ENCODE results near the gene BSN.
A peak's percentile ranks its signal among the peaks of the same experiment; 100 is the strongest.

Gene BSN

DNA sequence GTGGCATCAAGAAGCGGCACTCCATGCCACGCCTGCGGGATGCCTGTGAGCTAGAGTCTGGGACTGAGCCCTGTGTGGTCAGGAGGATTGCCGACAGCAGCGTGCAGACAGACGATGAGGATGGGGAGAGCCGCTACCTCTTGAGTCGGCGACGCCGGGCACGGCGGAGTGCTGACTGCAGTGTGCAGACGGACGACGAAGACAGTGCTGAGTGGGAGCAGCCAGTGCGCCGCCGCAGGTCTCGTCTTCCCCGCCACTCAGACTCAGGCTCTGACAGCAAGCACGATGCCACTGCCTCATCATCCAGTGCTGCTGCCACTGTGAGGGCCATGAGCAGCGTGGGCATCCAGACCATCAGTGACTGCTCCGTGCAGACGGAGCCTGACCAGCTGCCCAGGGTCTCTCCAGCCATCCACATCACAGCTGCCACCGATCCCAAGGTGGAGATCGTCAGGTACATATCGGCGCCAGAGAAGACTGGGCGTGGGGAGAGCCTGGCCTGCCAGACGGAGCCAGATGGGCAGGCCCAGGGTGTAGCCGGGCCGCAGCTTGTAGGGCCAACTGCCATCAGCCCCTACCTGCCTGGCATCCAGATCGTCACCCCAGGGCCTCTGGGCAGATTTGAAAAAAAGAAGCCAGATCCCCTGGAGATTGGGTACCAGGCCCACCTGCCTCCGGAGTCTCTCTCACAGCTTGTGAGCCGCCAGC is 103.1 kb downstream of the BSN start:
- DNase-seq, result no peak

DNA sequence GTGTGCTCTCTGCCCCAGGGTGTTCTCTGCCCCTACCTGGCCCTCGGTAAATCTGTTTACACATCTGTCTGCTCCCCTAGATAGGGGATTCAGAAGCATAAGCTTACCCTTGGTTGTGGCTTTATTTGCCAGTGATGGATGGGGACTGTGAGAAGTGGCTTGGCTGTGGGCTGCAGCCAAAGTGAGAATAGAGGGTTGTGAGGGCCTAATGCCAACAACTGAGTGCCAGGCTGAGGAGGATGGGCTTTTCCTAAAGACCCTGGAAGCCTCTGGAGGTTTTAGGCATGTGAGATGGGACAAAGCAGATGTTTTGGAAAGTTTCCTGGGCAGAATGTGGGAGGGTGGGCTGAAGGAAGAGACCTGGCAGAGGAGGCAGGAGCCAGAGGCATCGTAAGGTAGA is 104.4 kb downstream of the BSN start:
- no peak for DNase-seq

- no peak for DNase-seq
Observed at GRCh38 chr3:49659756-49660155, 105.5 kb downstream of the BSN start.

DNA sequence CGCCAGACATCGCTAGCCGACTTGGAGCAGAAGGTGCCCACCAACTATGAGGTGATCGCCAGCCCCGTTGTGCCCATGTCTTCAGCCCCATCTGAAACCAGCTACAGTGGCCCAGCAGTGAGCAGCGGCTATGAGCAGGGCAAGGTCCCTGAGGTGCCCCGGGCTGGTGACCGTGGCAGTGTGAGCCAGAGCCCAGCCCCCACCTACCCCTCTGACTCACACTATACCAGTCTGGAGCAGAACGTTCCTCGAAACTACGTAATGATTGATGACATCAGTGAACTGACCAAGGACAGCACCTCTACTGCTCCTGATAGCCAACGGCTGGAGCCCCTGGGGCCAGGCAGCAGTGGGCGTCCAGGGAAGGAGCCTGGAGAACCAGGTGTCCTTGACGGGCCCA is 107.0 kb downstream of the BSN start:
- DNase-seq, result no peak

DNA sequence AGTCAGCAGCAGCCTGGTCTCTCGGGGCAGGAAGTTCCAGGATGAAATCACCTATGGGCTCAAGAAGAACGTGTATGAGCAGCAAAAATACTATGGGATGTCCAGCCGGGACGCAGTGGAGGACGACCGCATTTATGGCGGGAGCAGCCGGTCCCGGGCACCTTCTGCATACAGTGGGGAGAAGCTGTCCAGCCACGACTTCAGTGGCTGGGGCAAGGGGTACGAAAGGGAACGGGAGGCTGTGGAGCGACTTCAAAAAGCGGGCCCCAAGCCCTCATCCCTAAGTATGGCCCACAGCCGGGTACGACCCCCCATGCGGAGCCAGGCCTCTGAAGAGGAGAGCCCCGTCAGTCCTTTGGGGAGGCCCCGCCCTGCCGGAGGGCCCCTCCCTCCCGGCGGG is 107.7 kb downstream of the BSN start:
- no peak for DNase-seq

- DNase-seq, result no peak
Observed at GRCh38 chr3:49662720-49663413, 108.6 kb downstream of the BSN start.

- DNase-seq, result no peak
Observed at GRCh38 chr3:49663831-49664230, 109.6 kb downstream of the BSN start.

DNA sequence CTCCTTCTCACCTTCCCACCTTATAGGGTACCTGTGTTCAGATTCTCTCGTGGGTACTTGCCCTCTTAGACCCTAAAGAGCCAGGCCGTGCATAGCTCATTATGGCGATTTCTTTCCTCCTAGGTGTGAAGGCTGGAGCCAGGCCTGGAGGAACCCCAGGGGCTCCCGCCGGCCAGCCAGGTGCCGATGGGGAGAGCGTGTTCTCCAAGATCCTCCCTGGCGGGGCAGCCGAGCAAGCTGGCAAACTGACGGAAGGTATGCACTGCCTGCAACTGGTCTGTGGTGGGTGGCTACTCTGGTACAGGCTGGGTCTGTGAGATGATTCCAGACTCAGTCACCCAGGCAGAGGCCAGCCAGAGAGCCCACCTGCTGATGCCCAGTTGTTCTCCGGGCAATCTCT is 110.0 kb downstream of the BSN start:
- DNase-seq, result no peak

DNA sequence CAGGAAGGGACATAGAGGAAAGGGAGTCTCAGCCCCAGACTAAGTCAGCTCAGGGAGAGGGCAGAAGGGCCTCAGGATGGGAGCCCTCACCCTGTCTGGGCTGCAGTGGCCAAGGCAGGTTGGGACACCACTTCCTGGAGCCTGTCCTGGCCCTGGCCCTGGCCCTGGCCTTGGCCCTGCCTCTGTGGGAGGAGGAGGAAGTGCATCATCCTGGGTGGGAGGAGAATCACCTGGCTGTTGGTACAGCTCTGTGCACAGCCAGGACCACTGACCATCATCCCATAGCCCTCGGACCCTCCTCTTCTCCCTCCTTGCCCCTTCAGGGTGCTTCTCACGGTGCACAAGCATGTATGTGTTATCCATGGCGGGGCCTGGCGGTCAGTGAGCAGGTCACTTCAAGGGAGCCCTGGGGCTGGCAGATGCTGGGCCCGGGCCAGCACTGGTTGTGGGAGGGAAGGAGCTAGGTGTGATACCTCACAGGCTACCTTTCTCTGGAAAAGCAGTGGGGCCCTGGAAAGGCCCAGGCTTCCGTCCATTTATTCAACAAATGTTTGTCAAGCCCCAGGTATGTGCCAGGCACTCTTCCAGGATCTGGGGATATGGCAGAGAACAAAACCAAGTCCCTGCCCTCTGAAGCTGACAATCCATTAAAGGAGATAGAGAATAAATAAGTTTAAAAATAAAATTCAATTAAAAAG is 111.7 kb downstream of the BSN start:
- no peak for DNase-seq

DNA sequence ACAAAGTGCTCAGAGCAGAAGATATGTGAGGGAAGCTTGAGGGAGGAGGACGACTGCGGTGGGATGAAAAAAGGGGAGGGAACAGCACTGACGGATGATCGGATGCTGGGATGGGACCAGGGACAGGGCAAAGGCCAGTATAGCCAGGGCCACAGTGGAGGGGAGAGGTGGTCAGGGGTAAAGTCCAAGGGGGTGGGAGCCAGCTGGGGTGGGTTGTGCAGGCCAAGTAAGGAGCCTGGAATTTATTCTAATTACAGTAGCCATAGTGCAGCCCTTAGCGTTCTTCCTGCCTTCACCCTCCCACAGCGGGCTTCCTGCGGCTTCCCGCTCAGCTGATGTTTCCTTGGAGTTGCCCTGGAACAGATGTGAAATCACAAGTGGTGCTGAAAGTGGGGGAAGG is 112.3 kb downstream of the BSN start:
- no peak for DNase-seq

DNA sequence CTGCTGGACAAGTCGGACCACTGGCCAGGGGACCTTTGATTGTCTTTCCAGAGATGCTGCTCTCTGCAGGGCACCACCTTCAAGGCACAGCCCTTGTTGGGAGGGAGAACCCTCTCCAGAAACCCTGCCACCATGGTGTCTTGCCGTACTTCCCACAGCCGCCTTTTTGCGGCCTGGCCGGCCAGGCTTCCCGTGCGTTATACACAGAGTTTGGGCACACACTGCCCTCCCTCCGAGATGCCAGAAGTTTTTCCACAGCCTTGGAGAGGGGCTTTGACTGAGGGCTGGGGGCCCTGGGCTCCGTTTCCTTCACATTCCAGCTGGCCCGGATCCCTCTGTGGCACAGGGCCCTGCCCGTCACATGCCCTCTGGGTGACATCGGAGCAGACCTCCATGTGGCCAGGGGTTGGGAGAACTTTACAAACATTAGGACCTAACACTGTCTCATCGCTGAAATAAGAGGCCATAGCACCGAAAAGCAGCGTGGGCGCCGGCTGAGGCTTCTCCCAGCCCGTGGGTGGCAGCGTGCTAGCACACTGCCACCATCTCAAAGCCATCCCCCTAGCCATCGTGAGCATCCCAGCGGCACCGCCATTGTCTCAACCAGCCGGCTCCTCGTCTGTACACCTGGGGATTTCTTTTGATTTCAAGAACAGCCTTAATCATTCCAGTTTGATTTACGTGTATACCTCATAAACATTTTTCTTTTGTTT is 113.6 kb downstream of the BSN start:
- no peak for DNase-seq

GRCh38 chr3:49668414-49668797 is 114.1 kb downstream of the BSN start:
- no peak for DNase-seq

DNA sequence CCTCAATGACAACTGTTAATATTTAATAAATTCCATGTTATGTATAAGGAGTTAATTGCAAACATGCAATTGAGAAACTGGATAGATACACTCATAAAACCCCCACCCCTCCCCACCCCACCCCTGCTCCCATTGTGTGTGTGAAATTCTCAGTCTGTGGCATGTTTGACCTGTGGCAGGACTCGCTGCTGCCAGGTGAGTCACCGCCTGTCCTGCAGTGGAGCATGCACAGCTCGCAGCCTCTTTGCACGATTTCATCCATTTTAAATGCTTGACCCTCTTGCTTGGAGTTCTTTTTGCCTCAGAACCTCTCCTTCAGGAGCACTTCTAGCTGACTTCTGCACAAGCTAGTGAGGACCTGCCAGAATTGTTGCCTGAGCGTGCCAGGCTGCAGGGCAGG is 114.6 kb downstream of the BSN start:
- DNase-seq, result no peak

DNA sequence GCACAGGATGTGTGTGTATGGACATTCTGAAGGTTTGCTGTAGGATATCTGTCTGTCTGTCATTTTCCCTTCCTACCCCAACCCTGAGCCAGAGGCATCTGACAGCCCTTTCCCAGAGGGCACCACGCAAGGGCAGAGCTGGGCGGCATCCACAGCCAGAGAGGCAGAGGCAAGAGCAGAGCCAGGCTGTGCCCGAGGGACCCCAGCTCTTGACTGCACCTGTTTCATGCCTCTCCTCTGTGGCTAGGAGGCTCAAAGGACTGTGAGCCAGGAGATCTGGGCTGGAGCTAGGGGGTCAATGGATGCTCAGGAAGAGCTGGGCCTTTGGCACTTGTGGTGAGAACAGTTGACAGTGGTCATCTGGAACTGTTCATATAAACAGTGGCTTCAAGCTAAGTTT is 115.1 kb downstream of the BSN start:
- no peak for DNase-seq

GRCh38 chr3:49670940-49671290 is 116.6 kb downstream of the BSN start:
- no peak for DNase-seq

GRCh38 chr3:49671291-49672288 is 117.3 kb downstream of the BSN start:
- peak; percentile 36 to 72 (median 56) for DNase-seq

- DNase-seq, result no peak
Observed at GRCh38 chr3:49673121-49673714, 118.9 kb downstream of the BSN start.

- DNase-seq, result peak; percentile 95 to 100 (median 97)
Observed at GRCh38 chr3:49673715-49674496, 119.6 kb downstream of the BSN start, which contains the start of gene APEH. Gene APEH (plus strand): TSS chr3:49674351. CDS start chr3:49674402, 51 bp downstream.

DNA sequence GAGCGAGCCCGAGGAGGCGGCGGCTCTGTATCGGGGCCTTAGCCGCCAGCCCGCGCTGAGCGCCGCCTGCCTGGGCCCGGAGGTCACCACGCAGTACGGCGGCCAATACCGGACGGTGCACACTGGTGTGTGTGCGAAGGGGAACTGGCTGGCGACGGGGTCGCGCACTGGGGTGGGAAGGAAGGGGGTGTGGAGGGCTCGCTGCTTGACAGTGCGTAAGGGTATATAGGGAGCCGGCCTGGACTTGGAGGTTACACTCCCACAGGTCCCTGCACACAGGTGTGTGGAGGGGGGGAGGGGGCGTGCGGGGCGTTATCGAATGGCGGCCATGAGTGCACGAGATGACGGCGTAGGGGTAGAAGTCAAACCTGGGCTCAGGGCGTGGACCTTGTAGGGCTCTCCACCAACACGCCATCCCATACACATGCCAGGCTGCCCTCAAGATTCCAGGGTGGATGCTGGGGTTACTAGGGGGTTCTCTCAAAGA is 120.3 kb downstream of the BSN start:
- DNase-seq, result peak in 1 of 5 experiments; percentile 53

GRCh38 chr3:49675912-49676311 is 121.6 kb downstream of the BSN start:
- DNase-seq, result no peak

Data from T-helper 2 cell (primary cell).